HAP-1 (cell line): Measurements from ENCODE around the gene ELOB.

Experiments used
- DNase-seq, 2 experiments: peaks; one replicate each; pipeline ENCODE4 v3.0.0-alpha.2; 2016 to 2020; ENCODE audit warnings: low spot score in 2 of 2
- H3K27me3 ChIP-seq: fragments of 250-450 bp; sonication (Bioruptor Pico); 2 replicates; pipeline ENCODE4 v1.5.1; 2020; ENCODE audit warnings: low read depth, mild to moderate bottlenecking, moderate library complexity
- H3K36me3 ChIP-seq: fragments of 250-450 bp; sonication (Bioruptor Pico); replicated peaks from 2 replicates; pipeline ENCODE4 v1.5.1; 2020; ENCODE audit warnings: mild to moderate bottlenecking
- H3K4me1 ChIP-seq: fragments of 250-450 bp; sonication (Bioruptor Pico); 2 replicates; pipeline ENCODE4 v1.5.1; 2020; ENCODE audit warnings: mild to moderate bottlenecking
- H3K4me3 ChIP-seq: fragments of 250-450 bp; sonication (Bioruptor Pico); 2 replicates; pipeline ENCODE4 v1.5.1; 2020; ENCODE audit warnings: mild to moderate bottlenecking, moderate library complexity
- H3K9me3 ChIP-seq: fragments of 250-450 bp; sonication (Bioruptor Pico); 2 replicates; pipeline ENCODE4 v1.5.1; 2020; ENCODE audit warnings: mild to moderate bottlenecking, moderate library complexity
- in situ Hi-C: fragments of 300-500 bp; cut with MboI; formaldehyde crosslinking; loops from 3 replicates; pipeline ENCODE4 v1.14.3; 2020; ENCODE audit warnings: low sequenced_read_pairs, inconsistent platforms, mixed read lengths

The ELOB gene

DNA sequence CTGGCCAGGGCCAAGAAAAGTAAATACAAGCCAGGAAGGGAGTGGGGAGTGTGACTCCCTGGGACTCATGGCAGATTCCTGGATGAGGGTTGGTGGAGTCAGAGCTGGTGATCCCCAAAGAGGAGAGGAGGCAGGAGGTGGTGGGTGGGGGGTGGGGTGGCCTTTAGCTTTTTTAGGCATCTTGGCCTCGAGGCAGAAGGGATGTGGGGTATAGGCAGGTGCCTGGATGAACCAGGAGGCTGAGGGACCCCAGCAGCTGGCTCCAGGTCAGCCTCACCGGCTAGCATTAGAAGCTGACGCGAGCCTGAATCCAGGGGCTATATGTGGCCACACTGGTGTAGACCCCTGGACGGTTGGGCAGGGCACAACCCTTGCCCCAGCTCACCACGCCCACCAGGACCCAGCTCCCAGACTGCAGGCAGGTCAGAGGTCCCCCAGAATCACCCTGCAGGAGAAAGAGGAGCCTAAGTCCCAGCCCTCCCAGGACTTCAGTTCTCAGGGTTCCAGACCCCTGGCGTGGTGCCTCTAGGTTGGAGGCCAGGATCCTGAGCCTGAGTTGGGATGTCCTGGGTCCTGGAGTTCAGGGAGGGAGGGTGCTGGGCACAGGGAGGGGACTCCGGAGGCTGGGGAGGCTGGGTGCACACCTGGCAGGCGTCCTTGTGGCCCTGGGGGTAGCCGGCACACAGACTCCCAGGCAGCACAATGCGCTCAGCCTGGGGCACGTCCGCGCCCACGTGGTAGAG lies 7.4 kb upstream of the ELOB start:
- no peak for DNase-seq
- in situ Hi-C loops, result no loop called here
- H3K27me3 ChIP-seq, result peaks cover 7% of the 10 kb centered on the region; the same call in 1 of the 2 replicates

DNA sequence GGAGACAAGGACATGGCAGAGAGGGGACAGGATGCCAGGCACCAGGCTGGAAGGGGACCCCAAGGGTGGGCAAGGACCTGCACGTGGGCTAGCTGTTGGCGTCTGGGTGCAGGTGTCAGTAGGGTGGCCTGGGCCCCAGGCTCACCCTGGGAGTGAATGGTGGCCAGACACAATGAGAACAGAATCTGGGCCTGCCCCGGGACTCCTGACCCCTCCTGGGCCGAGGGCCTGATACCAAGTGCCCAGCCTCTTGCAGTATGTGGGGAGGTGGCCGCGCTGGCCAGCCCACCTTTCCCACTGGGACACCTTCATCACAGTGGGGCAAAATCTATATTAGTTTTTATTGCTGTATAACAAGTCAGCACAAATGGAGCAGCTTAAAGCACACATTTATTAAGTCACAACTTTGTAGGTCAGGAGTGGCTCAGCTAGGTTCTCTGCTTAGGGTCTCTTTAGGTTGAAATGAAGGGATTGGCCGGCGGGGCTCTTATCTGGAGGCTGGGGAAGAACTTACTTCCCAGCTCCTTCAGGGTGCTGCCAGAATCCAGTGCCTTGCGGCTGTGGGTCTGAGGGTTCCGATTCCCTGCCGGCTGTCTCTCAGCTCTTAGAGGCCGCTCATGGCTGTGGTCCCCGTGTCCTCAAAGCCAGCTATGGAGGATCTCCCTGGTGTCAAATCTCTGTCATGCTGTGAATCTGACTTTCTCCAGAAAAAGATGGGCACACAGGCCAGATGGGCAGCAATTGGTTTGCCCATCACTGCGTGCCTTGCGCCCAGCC lies 6.7 kb upstream of the ELOB start:
- H3K36me3 ChIP-seq, result no peaks in the 10 kb centered on the region
- no peaks in the 10 kb centered on the region for H3K9me3 ChIP-seq
- H3K4me1 ChIP-seq, result no peaks in the 10 kb centered on the region
- H3K27me3 ChIP-seq, result peaks cover 5% of the 10 kb centered on the region; the same call in 1 of the 2 replicates
- no peak for DNase-seq
- H3K4me3 ChIP-seq, result no peak overlapping the region
- in situ Hi-C loops, result no loop called here

More for the DNA sequence above, 7.4 kb upstream of the ELOB start:
- Histone ChIP-seq H3K4me3 (no peak overlapping the region), H3K4me1 (no peaks in the 10 kb centered on the region), H3K9me3 (no peaks in the 10 kb centered on the region), H3K36me3 (no peaks in the 10 kb centered on the region)

DNA sequence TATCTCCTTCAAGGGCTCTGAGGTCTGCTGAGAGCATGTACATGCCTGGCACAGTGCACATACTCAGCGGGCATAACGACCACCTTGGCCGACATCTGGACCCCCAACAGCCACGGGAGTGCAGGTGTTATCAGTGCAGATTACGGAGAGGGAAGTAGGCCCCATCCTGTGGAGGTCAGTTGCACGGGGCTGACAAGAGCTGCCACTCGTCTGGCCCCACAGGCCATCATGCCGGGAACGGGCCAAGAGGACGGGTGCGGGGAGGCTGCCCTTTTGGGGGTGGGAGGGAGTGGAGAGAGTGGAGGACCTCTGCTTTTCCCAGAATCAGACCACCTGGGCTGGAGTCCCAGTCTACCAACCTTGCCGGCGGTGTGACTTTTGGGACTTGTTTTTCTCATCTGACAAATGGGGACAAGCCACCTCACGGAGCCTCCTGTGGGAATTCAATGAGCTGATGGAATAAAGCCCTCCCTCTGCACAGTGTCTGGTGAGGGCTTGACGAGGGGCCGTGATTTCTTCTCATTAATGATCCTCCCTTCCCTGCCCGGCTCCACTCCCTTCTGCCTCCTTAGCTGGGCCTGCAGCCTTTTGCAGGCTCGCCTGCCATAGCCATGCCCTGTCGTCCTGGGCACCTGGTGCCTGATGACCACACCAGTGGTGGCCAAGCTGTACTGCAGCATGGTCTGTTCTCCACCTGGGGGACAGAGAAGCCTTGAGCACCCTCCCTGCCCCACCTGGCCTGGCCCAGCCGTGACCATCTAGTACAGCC lies 5.7 kb upstream of the ELOB start:
- no peaks in the 10 kb centered on the region for H3K9me3 ChIP-seq
- H3K4me1 ChIP-seq, result peaks cover 6% of the 10 kb centered on the region
- no peaks in the 10 kb centered on the region; the same call in 1 of the 2 replicates for H3K36me3 ChIP-seq
- peaks cover 2% of the 10 kb centered on the region; the same call in 1 of the 2 replicates for H3K27me3 ChIP-seq
- in situ Hi-C loops, result no loop called here
- H3K4me3 ChIP-seq, result no peak overlapping the region
- DNase-seq, result no peak

DNA sequence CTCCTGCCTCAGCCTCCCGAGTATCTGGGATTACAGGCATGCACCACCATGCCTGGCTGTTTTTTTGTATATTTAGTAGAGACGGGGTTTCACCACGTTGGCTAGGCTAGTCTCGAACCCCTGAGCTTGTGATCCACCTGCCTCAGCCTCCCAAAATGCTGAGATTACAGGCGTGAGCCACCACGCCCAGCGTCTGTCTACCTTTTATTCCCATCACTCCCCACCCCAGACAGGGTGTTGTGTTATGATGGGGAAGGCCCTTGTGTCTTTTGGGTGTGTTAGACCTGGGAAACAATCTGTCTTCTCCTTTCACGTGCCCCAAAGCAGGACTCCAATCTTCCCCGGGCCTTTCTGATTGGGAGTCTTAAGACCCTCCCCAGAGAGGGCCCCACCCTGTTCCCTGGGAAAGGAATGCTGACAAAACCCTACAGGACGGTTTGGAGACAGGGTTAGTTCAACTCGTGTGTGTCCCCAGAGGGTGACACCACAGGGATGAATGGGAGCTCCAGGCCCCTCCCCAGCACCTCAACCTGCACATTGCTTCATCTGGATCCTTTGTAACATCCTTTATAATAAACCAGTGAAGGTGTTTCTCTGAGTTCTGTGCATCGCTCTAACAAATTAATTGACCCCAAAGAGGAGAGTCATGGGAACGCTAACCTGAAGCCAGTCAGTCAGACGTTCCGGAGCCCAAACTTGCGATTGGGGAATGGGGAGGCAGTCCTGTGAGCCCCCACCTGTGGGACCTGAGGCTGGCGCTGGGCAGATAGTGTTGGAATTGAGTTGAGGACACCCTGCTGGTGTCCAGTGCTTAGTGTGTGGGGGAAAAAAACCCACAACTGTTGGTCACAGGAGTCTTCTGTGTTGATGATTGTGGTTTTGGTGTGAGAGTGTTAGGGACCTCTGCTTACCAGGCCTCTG lies 3.2 kb upstream of the ELOB start:
- no peak overlapping the region for H3K4me3 ChIP-seq
- DNase-seq, result no peak
- in situ Hi-C loops, result no loop called here

DNA sequence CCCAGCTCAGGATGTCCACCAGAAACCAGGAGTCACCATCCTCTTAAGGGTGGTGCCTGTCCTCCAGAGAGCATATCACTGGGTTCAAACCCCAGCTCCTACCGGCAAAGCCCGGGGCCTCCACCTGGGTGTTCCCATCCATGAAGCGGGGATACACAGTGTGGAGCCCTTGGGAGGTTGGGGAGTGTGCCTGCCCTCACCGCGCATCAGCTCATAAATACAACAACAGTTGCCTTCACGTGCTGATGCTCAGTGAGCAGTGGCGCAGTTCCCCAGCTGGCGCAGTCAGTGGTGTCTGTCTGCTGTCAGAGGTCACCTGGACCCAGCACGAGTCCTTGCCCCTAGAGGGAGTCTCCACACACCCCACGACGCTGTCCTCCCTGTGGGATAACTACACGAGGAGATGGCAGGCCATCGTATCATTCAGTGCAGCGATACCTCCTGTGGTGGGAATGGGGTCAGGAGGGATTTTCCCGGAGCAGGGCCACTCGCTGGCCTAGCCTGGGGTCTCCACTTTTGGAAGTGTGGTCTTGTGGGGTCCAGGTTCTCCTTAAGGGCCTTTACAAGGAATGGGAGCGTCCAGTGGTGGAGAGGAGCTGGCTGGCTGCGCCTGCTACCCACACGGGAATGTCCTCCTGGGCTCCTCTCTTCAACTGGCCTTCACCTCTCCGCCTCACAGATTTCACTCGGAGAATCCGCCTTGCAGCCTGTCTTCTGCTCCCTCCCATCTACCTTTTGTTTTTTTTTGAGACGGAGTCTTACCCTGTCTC lies 2.3 kb upstream of the ELOB start:
- Histone ChIP-seq H3K27me3 (no peaks in the 10 kb centered on the region), H3K36me3 (peaks cover 16% of the 10 kb centered on the region), H3K4me3 (no peak overlapping the region), H3K9me3 (no peaks in the 10 kb centered on the region), H3K4me1 (peaks cover 10% of the 10 kb centered on the region)
- DNase-seq, result no peak
- in situ Hi-C loops, result no loop called here

More for the DNA sequence above, 3.2 kb upstream of the ELOB start:
- H3K27me3 ChIP-seq, result no peaks in the 10 kb centered on the region
- peaks cover 10% of the 10 kb centered on the region for H3K4me1 ChIP-seq
- H3K36me3 ChIP-seq, result peaks cover 7% of the 10 kb centered on the region
- no peaks in the 10 kb centered on the region for H3K9me3 ChIP-seq

DNA sequence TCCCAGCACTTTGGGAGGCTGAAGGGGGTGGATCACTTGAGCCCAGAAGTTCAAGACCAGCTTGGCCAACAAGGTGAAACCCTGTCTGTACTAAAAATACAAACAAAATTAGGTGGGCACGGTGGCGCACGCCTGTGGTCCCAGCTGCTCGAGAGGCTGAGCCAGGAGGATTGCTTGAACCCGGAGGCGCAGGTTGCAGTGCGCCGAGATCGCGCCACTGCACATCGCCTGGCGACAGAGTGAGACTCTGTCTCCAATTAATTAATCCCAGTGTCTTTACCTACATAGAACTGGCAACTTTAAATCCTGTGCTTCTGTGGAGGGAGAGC lies 1.5 kb upstream of the ELOB start:
- Histone ChIP-seq H3K4me1 (peaks cover 10% of the 10 kb centered on the region), H3K36me3 (peaks cover 23% of the 10 kb centered on the region), H3K4me3 (peak overlapping the region; percentile 98), H3K27me3 (no peaks in the 10 kb centered on the region), H3K9me3 (no peaks in the 10 kb centered on the region)
- in situ Hi-C loops, result no loop called here
- no peak for DNase-seq

DNA sequence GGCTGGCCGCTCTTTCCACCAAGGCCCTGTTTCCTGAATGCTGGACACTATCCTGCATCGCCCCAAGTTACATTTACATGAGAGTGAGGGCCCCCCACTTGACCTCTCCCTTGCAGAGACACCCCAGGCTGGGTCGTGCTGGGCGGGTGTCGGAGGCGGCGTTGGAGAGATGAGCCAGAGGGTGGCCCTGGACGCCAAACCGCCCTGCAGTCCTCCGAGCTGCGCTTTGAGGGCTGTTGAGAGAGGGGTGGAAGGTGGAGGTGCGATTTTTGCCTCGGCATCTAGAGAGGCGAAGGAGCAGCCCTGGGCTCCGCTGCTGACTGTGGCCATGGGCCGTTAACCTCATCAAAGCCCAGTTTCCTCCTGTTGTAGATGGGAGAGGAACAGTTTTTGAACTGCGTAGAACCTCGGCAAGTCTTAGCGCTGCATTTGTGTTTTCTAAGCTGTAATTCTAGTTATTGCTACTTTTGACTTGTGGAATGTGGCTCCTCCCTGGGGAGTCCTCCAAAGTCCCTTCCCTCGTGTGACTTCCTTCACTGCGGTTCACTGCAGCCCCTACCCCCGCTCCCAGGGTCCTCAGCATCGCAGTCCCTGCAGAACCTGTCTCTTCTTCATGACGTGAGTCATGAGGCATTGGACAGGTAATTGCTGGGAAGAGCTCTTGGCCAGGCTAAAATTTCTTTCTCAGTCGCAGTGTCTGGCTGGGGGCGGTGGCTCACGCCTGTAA lies 986 bp upstream of the ELOB start:
- H3K9me3 ChIP-seq, result no peaks in the 10 kb centered on the region
- H3K27me3 ChIP-seq, result no peaks in the 10 kb centered on the region
- DNase-seq, result no peak
- H3K36me3 ChIP-seq, result peaks cover 28% of the 10 kb centered on the region
- H3K4me1 ChIP-seq, result peaks cover 10% of the 10 kb centered on the region
- in situ Hi-C loops, result no loop called here
- H3K4me3 ChIP-seq, result peak overlapping the region; percentile 98

DNA sequence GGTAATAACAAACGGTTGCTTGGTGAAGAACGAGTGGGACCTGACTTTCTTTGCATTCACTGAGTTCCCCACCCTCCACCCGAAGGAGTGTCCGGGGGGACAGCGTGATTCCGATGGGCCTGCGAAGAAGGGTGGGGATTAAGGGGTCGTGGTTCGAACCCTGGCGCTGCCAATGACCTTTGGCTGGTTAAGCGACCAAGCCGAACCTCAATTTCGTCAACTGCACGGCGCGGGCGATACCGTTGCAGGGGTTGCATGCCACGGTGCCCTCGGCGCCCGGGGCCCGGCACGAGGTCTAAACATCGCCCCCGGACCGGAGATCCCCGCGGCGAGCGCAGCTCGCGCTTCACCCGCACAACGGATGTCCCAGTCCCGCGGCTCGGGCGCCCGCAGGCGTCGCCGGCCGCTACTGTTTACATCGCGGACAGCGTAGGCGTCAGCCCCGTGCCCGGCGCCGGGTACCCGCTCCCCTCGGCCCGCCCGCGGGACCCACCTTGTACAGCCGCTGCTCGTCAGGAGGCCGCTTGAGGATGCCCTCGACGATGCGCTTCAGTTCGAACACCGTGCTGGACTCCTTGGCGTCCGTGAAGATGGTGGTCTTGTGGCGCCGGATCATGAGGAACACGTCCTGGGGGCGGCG lies 460 bp downstream of the ELOB start:
- no peak for DNase-seq
- in situ Hi-C loops, result no loop called here
- H3K4me3 ChIP-seq, result peak overlapping the region; percentile 98

DNA sequence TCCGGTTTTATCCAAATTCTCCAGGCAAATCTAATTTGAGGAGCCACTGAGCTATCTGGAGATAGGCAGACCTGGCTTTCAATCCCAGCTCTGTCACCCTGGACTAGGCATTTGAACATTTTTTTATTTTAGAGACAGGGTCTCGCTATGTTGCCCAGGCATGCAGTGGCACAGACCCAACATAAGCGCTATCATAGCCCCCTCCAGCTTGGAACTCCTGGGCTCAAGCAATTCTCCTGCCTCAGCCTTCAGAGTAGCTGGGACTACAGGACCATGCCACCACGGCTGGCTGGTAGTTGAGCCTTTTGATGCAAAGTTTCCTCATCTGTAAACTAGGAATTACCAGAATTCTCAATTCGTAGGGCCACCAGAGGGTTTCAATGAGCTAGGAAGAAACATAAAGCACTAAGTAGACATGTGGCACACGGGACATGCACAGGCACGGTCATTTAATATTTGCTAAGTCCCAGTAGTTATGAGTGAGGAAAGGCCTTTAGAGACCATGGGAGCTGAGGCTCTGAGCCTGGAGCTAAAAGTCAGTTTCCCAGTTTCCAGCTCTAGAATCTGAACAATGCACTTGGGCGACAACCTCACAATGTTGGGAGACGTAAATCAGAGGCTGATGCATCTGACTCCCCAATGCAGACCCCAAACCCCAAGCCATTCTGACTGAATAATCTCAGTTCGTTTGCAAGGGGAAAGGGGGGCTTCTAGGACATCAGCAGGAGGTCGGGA lies 1.1 kb downstream of the ELOB start:
- DNase-seq, result no peak
- in situ Hi-C loops, result no loop called here
- peak overlapping the region; percentile 98 for H3K4me3 ChIP-seq
- peaks cover 10% of the 10 kb centered on the region for H3K4me1 ChIP-seq
- no peaks in the 10 kb centered on the region for H3K27me3 ChIP-seq
- H3K9me3 ChIP-seq, result no peaks in the 10 kb centered on the region
- peaks cover 48% of the 10 kb centered on the region for H3K36me3 ChIP-seq

More for the DNA sequence above, 460 bp downstream of the ELOB start:
- Histone ChIP-seq H3K9me3 (no peaks in the 10 kb centered on the region), H3K36me3 (peaks cover 41% of the 10 kb centered on the region), H3K27me3 (no peaks in the 10 kb centered on the region), H3K4me1 (peaks cover 10% of the 10 kb centered on the region)

DNA sequence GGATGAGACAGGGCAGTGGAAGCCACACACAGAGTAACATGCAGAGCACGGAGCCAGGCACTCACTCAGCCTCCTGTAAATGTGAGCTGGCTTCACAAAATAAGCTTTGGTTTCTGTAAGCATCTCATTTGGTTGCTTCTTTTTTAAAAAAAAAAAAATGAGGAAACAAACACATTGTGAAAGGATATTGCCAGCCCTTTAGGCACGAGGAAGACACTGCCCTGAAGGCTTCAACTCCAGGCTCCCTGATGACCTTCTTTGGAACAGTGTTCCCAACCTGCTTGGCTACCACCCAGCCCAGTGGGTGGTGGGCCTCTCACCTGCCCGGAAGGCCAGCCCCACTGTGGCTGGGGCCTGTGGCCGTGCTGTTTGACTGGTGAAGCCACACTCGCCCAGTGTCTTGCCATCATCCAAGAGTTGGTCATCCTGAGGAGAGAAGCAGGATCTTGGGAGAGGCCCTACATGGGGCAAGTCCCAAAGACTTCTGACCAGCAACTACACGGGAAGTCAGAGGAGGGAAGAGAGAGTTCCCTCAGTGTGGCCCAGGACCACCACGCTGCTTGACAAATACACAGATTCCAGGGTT lies 1.9 kb downstream of the ELOB start:
- no peak for DNase-seq
- Histone ChIP-seq H3K9me3 (no peaks in the 10 kb centered on the region), H3K4me3 (no peak overlapping the region), H3K27me3 (no peaks in the 10 kb centered on the region), H3K4me1 (peaks cover 10% of the 10 kb centered on the region), H3K36me3 (peaks cover 54% of the 10 kb centered on the region)
- in situ Hi-C loops, result no loop called here
